Calu3 (cell line): ENCODE measurements around the gene SPOCK1. TPM values are rescaled to one million over a fixed set of nuclear protein-coding genes. Genes with fewer than 3 reads are reported as not detected.

ENCODE experiments used
- BruUV-seq: library from RNA; stranded (reverse); fragments of 400-500 nt; replicated peaks from 2 replicates; lab custom pipeline; 2021; lab: Mats Ljungman, UMichigan
- CTCF ChIA-PET: fragments of 300-600 bp; sonication (Branson Sonifier 250); formaldehyde crosslinking; loops from one replicate; lab custom pipeline; 2022; ENCODE audit warnings: antibody characterized with exemption; lab: Charles Lee
- DNase-seq: peaks from one replicate; pipeline ENCODE4 v3.0.0; 2022
- H3K27ac Mint-ChIP-seq: one replicate; pipeline ENCODE4 v1.8.0; 2022; ENCODE audit warnings: mixed read lengths; ENCODE audit not compliant: unreplicated experiment
- H3K27me3 Mint-ChIP-seq: one replicate; pipeline ENCODE4 v1.8.0; 2022; ENCODE audit warnings: mixed read lengths; ENCODE audit not compliant: unreplicated experiment
- H3K36me3 Mint-ChIP-seq: one replicate; pipeline ENCODE4 v1.8.0; 2022; ENCODE audit warnings: mild to moderate bottlenecking, moderate library complexity, mixed read lengths; ENCODE audit not compliant: insufficient read depth, unreplicated experiment
- H3K4me1 Mint-ChIP-seq: one replicate; pipeline ENCODE4 v1.8.0; 2022; ENCODE audit warnings: mild to moderate bottlenecking, low read depth, mixed read lengths; ENCODE audit not compliant: unreplicated experiment
- H3K4me3 Mint-ChIP-seq: one replicate; pipeline ENCODE4 v1.8.0; 2022; ENCODE audit warnings: mild to moderate bottlenecking, low read depth, moderate library complexity, mixed read lengths; ENCODE audit not compliant: unreplicated experiment
- H3K9me3 Mint-ChIP-seq: one replicate; pipeline ENCODE4 v1.8.0; 2022; ENCODE audit warnings: low read depth, mixed read lengths; ENCODE audit not compliant: unreplicated experiment
- CTCF ChIP-seq: fragments of 200-600 bp; IDR thresholded peaks from one replicate; pipeline ENCODE4 v1.8.0; 2022; ENCODE audit warnings: antibody characterized with exemption; ENCODE audit not compliant: unreplicated experiment
- intact Hi-C: fragments of 100-400 bp; cut with micrococcal nuclease; formaldehyde crosslinking; loops from one replicate; pipeline ENCODE4 v1.10.0; 2022; ENCODE audit not compliant: unreplicated experiment
- total RNA-seq: library from RNA; stranded (reverse); gene quantifications from 2 replicates; pipeline ENCODE4 v1.2.3, GENCODE V29; 2022

SPOCK1 gene
- total RNA-seq, 1 experiment from 2014 or later = 3.2 TPM

- Mint-ChIP-seq H3K27me3 (peaks cover 14% of the 10 kb centered on the region), H3K9me3 (no peaks in the 10 kb centered on the region), H3K4me3 (no peak overlapping the region), H3K4me1 (peaks cover 9% of the 10 kb centered on the region), H3K36me3 (no peaks in the 10 kb centered on the region), H3K27ac (no peak overlapping the region)
- intact Hi-C loops = no loop called here
- no peak for TF ChIP-seq CTCF
- no TSS peak for BruUV-seq
- no peak for DNase-seq
- CTCF ChIA-PET = no interaction called here
These were observed 189.8 kb downstream of the SPOCK1 start for GRCh38 chr5:137309290-137309689.

DNA sequence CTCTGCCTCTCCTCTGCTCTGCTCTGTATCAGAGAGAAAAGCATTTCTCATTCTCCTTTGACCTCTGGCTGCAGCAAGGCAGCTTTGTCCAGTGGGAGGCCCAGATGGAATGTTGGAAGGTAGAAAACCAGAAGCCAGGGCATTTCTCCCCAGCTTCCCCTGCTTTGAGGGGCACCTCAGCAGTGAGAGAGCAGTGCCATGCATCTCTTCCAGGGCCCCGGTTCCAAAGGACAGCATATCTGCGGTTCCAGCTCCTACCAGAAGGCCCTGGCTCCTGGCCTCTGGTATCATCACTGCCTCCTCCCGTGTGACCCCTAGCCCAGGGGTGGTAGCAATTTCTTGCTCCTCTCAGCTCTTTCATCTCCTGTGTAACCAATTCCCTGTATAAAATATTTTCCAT lies 190.8 kb downstream of the SPOCK1 start:
- Mint-ChIP-seq H3K36me3 (no peaks in the 10 kb centered on the region), H3K27me3 (peaks cover 4% of the 10 kb centered on the region), H3K9me3 (no peaks in the 10 kb centered on the region), H3K4me1 (peaks cover 9% of the 10 kb centered on the region), H3K27ac (no peak overlapping the region), H3K4me3 (no peak overlapping the region)
- BruUV-seq = no TSS peak
- TF ChIP-seq CTCF = no peak
- intact Hi-C loops = no loop called here
- CTCF ChIA-PET = no interaction called here
- DNase-seq = no peak

DNA sequence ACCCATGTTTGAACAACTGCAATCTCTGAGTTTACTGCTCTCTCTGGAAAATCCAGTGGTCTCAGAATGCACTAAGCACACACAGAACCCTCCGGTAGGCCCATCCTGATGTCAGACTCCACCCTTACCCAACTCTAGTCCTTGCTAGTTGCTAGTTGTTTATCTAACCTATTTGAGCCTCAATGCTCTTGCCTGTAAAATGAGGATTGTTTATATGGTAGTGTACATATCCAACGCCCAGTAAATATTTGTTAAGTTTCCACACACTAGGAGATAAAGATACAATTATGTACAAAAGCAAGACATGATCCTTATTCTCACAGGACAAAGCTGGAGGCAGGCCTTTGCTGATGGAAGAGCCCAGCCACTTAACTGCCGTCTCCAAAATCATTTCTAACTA lies 192.2 kb downstream of the SPOCK1 start:
- intact Hi-C loops = no loop called here
- no peak for DNase-seq

DNA sequence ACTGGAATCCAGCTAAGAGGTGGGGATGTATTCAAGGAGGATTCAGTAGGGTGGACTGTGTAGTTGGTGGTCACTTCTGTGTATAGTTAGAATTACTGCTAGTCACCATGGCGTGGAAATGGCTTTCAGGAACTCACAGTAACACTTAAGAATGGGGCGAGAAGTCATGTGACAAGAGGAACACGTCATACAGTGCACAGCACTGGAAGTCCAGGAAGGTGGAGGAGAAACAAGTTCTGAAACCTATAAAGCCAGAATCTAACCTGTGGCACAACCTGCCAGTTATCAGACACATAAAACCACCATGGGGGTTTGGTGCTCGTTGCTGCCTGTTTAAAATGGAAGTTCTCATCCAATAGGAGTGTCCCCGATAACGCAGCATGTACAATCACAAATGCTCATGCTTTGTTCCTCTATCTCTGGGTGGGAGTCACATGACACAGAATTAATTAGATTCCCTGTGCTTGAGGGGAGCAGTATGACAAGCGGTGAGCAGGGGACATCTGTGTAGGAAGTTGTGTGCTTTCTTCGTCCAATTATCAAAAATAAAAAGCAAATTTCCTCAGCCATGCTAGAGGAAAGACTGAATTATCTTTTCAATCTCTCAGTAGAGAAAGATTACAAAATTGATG lies 193.0 kb downstream of the SPOCK1 start:
- BruUV-seq = no TSS peak
- Mint-ChIP-seq H3K27me3 (peaks cover 2% of the 10 kb centered on the region), H3K4me1 (peaks cover 8% of the 10 kb centered on the region), H3K36me3 (no peaks in the 10 kb centered on the region), H3K27ac (no peak overlapping the region), H3K9me3 (no peaks in the 10 kb centered on the region), H3K4me3 (no peak overlapping the region)
- no peak for DNase-seq
- CTCF ChIA-PET = interaction anchor here (1.0 kb wide), 1 partner anchor 14 kb away, joined by 4 read pairs; no protein-coding TSS in a partner anchor
- TF ChIP-seq CTCF = no peak
- intact Hi-C loops = no loop called here

More for the DNA sequence above, 192.2 kb downstream of the SPOCK1 start:
- CTCF ChIA-PET = interaction anchor here (1.0 kb wide), 1 partner anchor 13 kb away, joined by 4 read pairs; no protein-coding TSS in a partner anchor
- Mint-ChIP-seq H3K27me3 (no peaks in the 10 kb centered on the region), H3K9me3 (no peaks in the 10 kb centered on the region), H3K4me1 (peaks cover 9% of the 10 kb centered on the region), H3K4me3 (no peak overlapping the region), H3K36me3 (no peaks in the 10 kb centered on the region), H3K27ac (no peak overlapping the region)
- TF ChIP-seq CTCF = no peak
- BruUV-seq = no TSS peak
